OCI-LY7 (cell line): ENCODE results near the gene SLC49A4. TPM values are rescaled to one million over a fixed set of nuclear protein-coding genes. Genes with fewer than 3 reads are reported as not detected.

Source experiments
- BruUV-seq: library from RNA; stranded (reverse); fragments of 400-500 nt; replicated peaks from 2 replicates; lab custom pipeline; 2021; lab: Mats Ljungman, UMichigan
- CTCF ChIA-PET: fragments of 300-600 bp; sonication (Branson Sonifier 250); formaldehyde crosslinking; loops from one replicate; lab custom pipeline; 2022; ENCODE audit warnings: antibody characterized with exemption; ENCODE audit not compliant: unreplicated experiment; lab: Charles Lee
- POLR2A ChIA-PET: fragments of 300-600 bp; sonication (Branson Sonifier 250); formaldehyde crosslinking; loops from one replicate; lab custom pipeline; 2022; ENCODE audit warnings: antibody characterized with exemption; lab: Charles Lee
- DNase-seq: peaks from one replicate; pipeline ENCODE4 v3.0.0-alpha.2; 2015; ENCODE audit warnings: low spot score
- H2AFZ ChIP-seq: fragments of 200-600 bp; sonication (generic), shearing (Covaris generic); 2 replicates; pipeline ENCODE4 v1.6.1; 2014; ENCODE audit warnings: mild to moderate bottlenecking, antibody characterized with exemption, low read length, moderate library complexity
- H3K27ac ChIP-seq: fragments of 200-600 bp; sonication (generic); 2 replicates; pipeline ENCODE4 v1.5.1; 2014; ENCODE audit warnings: mixed run types, low read depth, mild to moderate bottlenecking, moderate library complexity, low read length, inconsistent platforms; ENCODE audit not compliant: poor library complexity, severe bottlenecking
- H3K36me3 ChIP-seq: fragments of 200-600 bp; sonication (generic); 2 replicates; pipeline ENCODE4 v1.6.1; 2014; ENCODE audit warnings: mild to moderate bottlenecking, antibody characterized with exemption, low read length, moderate library complexity, mixed read lengths; ENCODE audit not compliant: insufficient read depth
- H3K4me1 ChIP-seq: fragments of 200-600 bp; sonication (generic); 2 replicates; pipeline ENCODE4 v1.5.1; 2014; ENCODE audit warnings: mild to moderate bottlenecking, low read length; ENCODE audit not compliant: insufficient read depth, poor library complexity, severe bottlenecking
- H3K4me2 ChIP-seq: fragments of 200-600 bp; sonication (generic); 2 replicates; pipeline ENCODE4 v1.6.1; 2014; ENCODE audit warnings: mild to moderate bottlenecking, low read length
- H3K4me3 ChIP-seq: fragments of 200-600 bp; sonication (generic); 2 replicates; pipeline ENCODE4 v1.5.1; 2014; ENCODE audit warnings: mild to moderate bottlenecking, low read depth, low read length; ENCODE audit not compliant: poor library complexity, severe bottlenecking
- H3K79me2 ChIP-seq: fragments of 200-600 bp; sonication (generic); 2 replicates; pipeline ENCODE4 v1.6.1; 2016; ENCODE audit warnings: low read depth, mild to moderate bottlenecking, low read length, moderate library complexity, mixed read lengths; ENCODE audit not compliant: insufficient read depth
- H3K9me2 ChIP-seq: fragments of 200-600 bp; sonication (generic); 2 replicates; pipeline ENCODE4 v1.6.1; 2016; ENCODE audit warnings: mild to moderate bottlenecking, low read length, mixed read lengths; ENCODE audit not compliant: insufficient read depth
- H3K9me3 ChIP-seq: fragments of 200-600 bp; sonication (generic); 2 replicates; pipeline ENCODE4 v1.6.1; 2014; ENCODE audit warnings: mild to moderate bottlenecking, mixed run types, low read length, mixed read lengths
- H4K20me1 ChIP-seq: fragments of 200-600 bp; sonication (generic); 2 replicates; pipeline ENCODE4 v1.6.1; 2014; ENCODE audit warnings: mild to moderate bottlenecking, antibody characterized with exemption, low read length, moderate library complexity, mixed read lengths; ENCODE audit not compliant: insufficient read depth
- CTCF ChIP-seq: fragments of 200-600 bp; sonication (generic); conservative IDR thresholded peaks from 2 replicates; pipeline ENCODE4 v1.5.1; 2014; ENCODE audit warnings: mild to moderate bottlenecking, antibody characterized with exemption, low read length, moderate library complexity, mixed read lengths
- EZH2phosphoT487 ChIP-seq: fragments of 200-600 bp; sonication (generic); IDR thresholded peaks from 2 replicates; pipeline ENCODE4 v1.6.1; 2018; ENCODE audit warnings: low read depth, borderline replicate concordance, mild to moderate bottlenecking, mixed run types, antibody characterized with exemption, low read length, moderate library complexity, mixed read lengths
- intact Hi-C: fragments of 100-400 bp; cut with micrococcal nuclease; formaldehyde crosslinking; loops from one replicate; pipeline ENCODE4 v1.10.0; 2022; ENCODE audit not compliant: unreplicated experiment
- total RNA-seq, 2 experiments: library from RNA; depleted of rRNA in 1 of 2; stranded (reverse); fragments of >200 nt in 1 of 2; shearing (Covaris generic) in 1 of 2; gene quantifications; 2 replicates each; pipeline ENCODE4 v1.2.3, GENCODE V29; 2014 to 2022

The SLC49A4 gene
- total RNA-seq, 2 experiments from 2014 or later, result 2.8 to 3.3 TPM

- no peaks in the 10 kb centered on the region for H3K79me2 ChIP-seq
- BruUV-seq, result no TSS peak
- no peaks in the 10 kb centered on the region for H3K9me2 ChIP-seq
These were observed 4.5 kb downstream of the SLC49A4 start for GRCh38 chr3:122799322-122799721.

GRCh38 chr3:122800031-122800430 lies 5.2 kb downstream of the SLC49A4 start:
- CTCF ChIA-PET, result no interaction called here
- no peak overlapping the region for H3K27ac ChIP-seq
- H3K4me2 ChIP-seq, result no peak overlapping the region
- peaks cover 9% of the 10 kb centered on the region for H3K4me1 ChIP-seq
- no peaks in the 10 kb centered on the region for H3K36me3 ChIP-seq
- no peaks in the 10 kb centered on the region for H3K9me3 ChIP-seq
- TF ChIP-seq CTCF, result no peak
- TF ChIP-seq EZH2phosphoT487, result no peak
- H3K79me2 ChIP-seq, result no peaks in the 10 kb centered on the region
- no peak overlapping the region for H2AFZ ChIP-seq
- POLR2A ChIA-PET, result interaction anchor here (0.9 kb wide), 1 partner anchor 18 kb away, joined by 3 read pairs; no protein-coding TSS in a partner anchor
- DNase-seq, result no peak
- intact Hi-C loops, result no loop called here
- no peaks in the 10 kb centered on the region for H3K9me2 ChIP-seq
- H4K20me1 ChIP-seq, result no peaks in the 10 kb centered on the region
- no peak overlapping the region for H3K4me3 ChIP-seq
- no TSS peak for BruUV-seq

More at GRCh38 chr3:122799322-122799721, 4.5 kb downstream of the SLC49A4 start:
- H3K4me3 ChIP-seq, result no peak overlapping the region
- H3K27ac ChIP-seq, result no peak overlapping the region
- no peak overlapping the region for H3K4me2 ChIP-seq
- no peak for TF ChIP-seq CTCF
- no peak for TF ChIP-seq EZH2phosphoT487
- H4K20me1 ChIP-seq, result no peaks in the 10 kb centered on the region
- H3K36me3 ChIP-seq, result no peaks in the 10 kb centered on the region
- no peaks in the 10 kb centered on the region for H3K9me3 ChIP-seq
- DNase-seq, result no peak
- intact Hi-C loops, result loop anchor here (10.0 kb wide), 1 partner anchor 385 kb away; the partner anchor contains the start of gene WDR5B
- H2AFZ ChIP-seq, result no peak overlapping the region
- ChIA-PET CTCF (no interaction called here), POLR2A (interaction anchor here (0.9 kb wide), 1 partner anchor 19 kb away, joined by 3 read pairs; no protein-coding TSS in a partner anchor)
- H3K4me1 ChIP-seq, result peaks cover 12% of the 10 kb centered on the region

GRCh38 chr3:122800706-122801237 lies 5.9 kb downstream of the SLC49A4 start:
- H3K36me3 ChIP-seq, result no peaks in the 10 kb centered on the region
- BruUV-seq, result no TSS peak
- H3K9me3 ChIP-seq, result no peaks in the 10 kb centered on the region
- H3K79me2 ChIP-seq, result no peaks in the 10 kb centered on the region
- TF ChIP-seq CTCF (no peak), EZH2phosphoT487 (no peak)
- no peaks in the 10 kb centered on the region for H3K9me2 ChIP-seq
- H3K4me2 ChIP-seq, result no peak overlapping the region
- peaks cover 4% of the 10 kb centered on the region for H3K4me1 ChIP-seq
- CTCF ChIA-PET, result no interaction called here
- H2AFZ ChIP-seq, result no peak overlapping the region
- H3K4me3 ChIP-seq, result no peak overlapping the region
- POLR2A ChIA-PET, result no interaction called here
- intact Hi-C loops, result no loop called here
- H3K27ac ChIP-seq, result no peak overlapping the region
- no peaks in the 10 kb centered on the region for H4K20me1 ChIP-seq
- no peak for DNase-seq
